Measurements from ENCODE around the gene ARMC10. TPM values are rescaled to one million over a fixed set of nuclear protein-coding genes. Genes with fewer than 3 reads are reported as not detected.

Gene ARMC10
- total RNA-seq, 1 donor = 23.2 TPM

Other genes starting within 250 kb of the ARMC10 start
- 0.27 TPM for gene LRRC17, start 162.1 kb upstream of the ARMC10 start, total RNA-seq
- gene FBXL13, start 344 bp upstream of the ARMC10 start, total RNA-seq = 1.3 TPM
- gene NAPEPLD, start 74.0 kb downstream of the ARMC10 start, total RNA-seq = 5.1 TPM
- gene PMPCB, start 222.3 kb downstream of the ARMC10 start, total RNA-seq = 70.6 TPM

All from hematopoietic multipotent progenitor cell (in vitro differentiated cells).